DMS79 (cell line): ENCODE results near the gene CISD3.
"Not testable (repeated sequence)": the region's sequence is repeated elsewhere in the genome, so short reads cannot be mapped to it uniquely, and the experiment has no call there.

Source experiments
- DNase-seq: peaks from one replicate; lab custom pipeline; 2025; lab: John Stamatoyannopoulos, UW

CISD3 gene

GRCh38 chr17:38707678-38708351 is 22.3 kb upstream of the CISD3 start:
- no peak for DNase-seq

- DNase-seq, result no peak
Measured at GRCh38 chr17:38709104-38709820, 20.9 kb upstream of the CISD3 start.

- no peak for DNase-seq
Measured at GRCh38 chr17:38709864-38710603, 20.1 kb upstream of the CISD3 start.

- no peak for DNase-seq
Measured at GRCh38 chr17:38710604-38710962, 19.6 kb upstream of the CISD3 start.

- DNase-seq, result no peak
Measured at GRCh38 chr17:38710985-38711384, 19.2 kb upstream of the CISD3 start.

- no peak for DNase-seq
Measured at GRCh38 chr17:38711792-38712571, 18.2 kb upstream of the CISD3 start.

- DNase-seq, result no peak
Measured at GRCh38 chr17:38712593-38712992, 17.5 kb upstream of the CISD3 start.

GRCh38 chr17:38713456-38714075 is 16.6 kb upstream of the CISD3 start:
- no peak for DNase-seq

- no peak for DNase-seq
Measured at GRCh38 chr17:38715216-38715943, 14.8 kb upstream of the CISD3 start.

GRCh38 chr17:38716368-38717005 is 13.7 kb upstream of the CISD3 start:
- no peak for DNase-seq

GRCh38 chr17:38717139-38717745 is 12.9 kb upstream of the CISD3 start:
- no peak for DNase-seq

- no peak for DNase-seq
Measured at GRCh38 chr17:38719289-38719942, 10.7 kb upstream of the CISD3 start.

- no peak for DNase-seq
Measured at GRCh38 chr17:38719943-38720641, 10.0 kb upstream of the CISD3 start.

- DNase-seq, result no peak
Measured at GRCh38 chr17:38720941-38721340, 9.2 kb upstream of the CISD3 start.

GRCh38 chr17:38721802-38722201 is 8.3 kb upstream of the CISD3 start:
- no peak for DNase-seq

- DNase-seq, result peak; percentile 74
Measured at GRCh38 chr17:38724337-38724988, 5.7 kb upstream of the CISD3 start.

- DNase-seq, result no peak
Measured at GRCh38 chr17:38725066-38725465, 5.1 kb upstream of the CISD3 start.

GRCh38 chr17:38726145-38726544 is 4.0 kb upstream of the CISD3 start:
- not testable (repeated sequence) for DNase-seq

GRCh38 chr17:38727736-38728135 is 2.4 kb upstream of the CISD3 start:
- DNase-seq, result no peak
